Ovary (tissue), 3 donors: ENCODE measurements around the gene CTIF.

ENCODE experiments used
- CTCF ChIP-seq, 3 donors: fragments of 450-650 bp in 2 of 3; fragments of 200-600 bp in 1 of 3; IDR thresholded peaks; one replicate each; pipeline versions ENCODE4 v1.5.1 to v1.8.0; 2016 to 2022; ENCODE audit warnings: antibody characterized with exemption in 3 of 3, mild to moderate bottlenecking in 1 of 3
- EP300 ChIP-seq: sonication (generic); formaldehyde crosslinking; IDR thresholded peaks from one replicate; pipeline ENCODE4 v1.6.1; 2017; ENCODE audit warnings: antibody characterized with exemption
- POLR2A ChIP-seq: fragments of 450-650 bp; IDR thresholded peaks from one replicate; pipeline ENCODE4 v1.6.1; 2017; ENCODE audit warnings: antibody characterized with exemption, mild to moderate bottlenecking, moderate library complexity
- donor health status: DM: no; HTN: no; CAD: no.

- TF ChIP-seq CTCF (IDR thresholded peaks at IDR 0.05) (no peak), POLR2A (no peak), EP300 (no peak)
Measured at GRCh38 chr18:48713309-48713708, 174.5 kb downstream of the CTIF start.
